K562 (cell line): ENCODE results near the gene ILKAP.

ENCODE experiments used
- EZH2 ChIP-seq: IDR thresholded peaks from 2 replicates; pipeline ENCODE4 v1.6.1; 2012; ENCODE audit warnings: low read depth, mild to moderate bottlenecking, inconsistent platforms, low read length, borderline replicate concordance
- GATAD2A ChIP-seq: fragments of 450-650 bp; IDR thresholded peaks from 2 replicates; pipeline ENCODE4 v1.6.1; 2017
- SMARCC2 ChIP-seq: fragments of 450-650 bp; IDR thresholded peaks from 2 replicates; pipeline ENCODE4 v1.6.1; 2017; ENCODE audit warnings: antibody characterized with exemption, moderate library complexity, mild to moderate bottlenecking, low read depth
- TF ChIP-seq, protein P1 (sequence below): fragments of 250-450 bp; sonication (Bioruptor Pico); IDR thresholded peaks from 2 replicates; pipeline ENCODE4 v1.5.0; 2022; ENCODE audit warnings: mild to moderate bottlenecking

DNA sequence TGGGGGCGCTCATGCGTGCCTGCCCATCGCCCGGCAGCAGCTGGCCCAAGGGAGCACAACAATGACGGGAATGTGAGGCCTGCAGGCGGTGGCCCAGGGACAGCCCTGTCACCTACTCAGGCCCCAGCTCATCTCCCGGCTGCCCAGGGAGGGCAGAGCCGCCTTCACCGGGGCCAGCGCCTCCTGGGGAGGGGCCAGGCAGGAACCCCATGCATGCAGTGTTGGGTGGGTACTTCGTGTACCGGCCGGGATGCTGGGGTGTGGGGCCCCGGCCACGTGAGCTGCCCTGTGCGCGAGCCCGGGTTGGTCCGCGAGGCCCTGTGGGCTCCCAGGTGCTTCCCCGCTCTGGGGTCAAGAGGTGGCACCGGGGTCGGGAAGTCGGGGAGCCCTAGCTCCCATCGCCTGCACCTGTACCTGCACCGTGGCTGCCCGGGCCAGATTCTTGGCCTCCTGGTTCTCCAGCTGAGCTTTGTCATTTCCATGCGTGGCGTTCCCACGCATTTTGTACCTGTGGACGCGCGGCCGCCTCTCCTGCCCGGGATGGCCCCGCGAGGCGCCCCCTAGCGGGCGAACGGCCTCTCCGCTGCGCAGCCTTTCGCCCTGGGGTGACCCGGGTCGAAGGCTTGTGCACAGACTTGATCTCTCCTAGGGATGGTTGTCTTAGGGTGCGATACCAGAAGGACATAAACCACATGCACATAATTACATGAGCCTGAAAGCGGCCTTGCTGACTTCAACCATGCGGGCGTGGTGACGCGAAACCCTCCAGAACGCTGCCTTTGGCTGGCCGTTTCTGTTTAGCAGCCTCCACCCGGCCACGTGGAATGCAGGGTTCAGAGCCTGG, 64.1 kb downstream of the ILKAP start:
- TF ChIP-seq, protein P1, sequence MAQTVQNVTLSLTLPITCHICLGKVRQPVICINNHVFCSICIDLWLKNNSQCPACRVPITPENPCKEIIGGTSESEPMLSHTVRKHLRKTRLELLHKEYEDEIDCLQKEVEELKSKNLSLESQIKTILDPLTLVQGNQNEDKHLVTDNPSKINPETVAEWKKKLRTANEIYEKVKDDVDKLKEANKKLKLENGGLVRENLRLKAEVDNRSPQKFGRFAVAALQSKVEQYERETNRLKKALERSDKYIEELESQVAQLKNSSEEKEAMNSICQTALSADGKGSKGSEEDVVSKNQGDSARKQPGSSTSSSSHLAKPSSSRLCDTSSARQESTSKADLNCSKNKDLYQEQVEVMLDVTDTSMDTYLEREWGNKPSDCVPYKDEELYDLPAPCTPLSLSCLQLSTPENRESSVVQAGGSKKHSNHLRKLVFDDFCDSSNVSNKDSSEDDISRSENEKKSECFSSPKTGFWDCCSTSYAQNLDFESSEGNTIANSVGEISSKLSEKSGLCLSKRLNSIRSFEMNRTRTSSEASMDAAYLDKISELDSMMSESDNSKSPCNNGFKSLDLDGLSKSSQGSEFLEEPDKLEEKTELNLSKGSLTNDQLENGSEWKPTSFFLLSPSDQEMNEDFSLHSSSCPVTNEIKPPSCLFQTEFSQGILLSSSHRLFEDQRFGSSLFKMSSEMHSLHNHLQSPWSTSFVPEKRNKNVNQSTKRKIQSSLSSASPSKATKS (CRISPR knock-in tag): no peak
- no peak for TF ChIP-seq SMARCC2
- no peak for TF ChIP-seq EZH2
- no peak for TF ChIP-seq GATAD2A
